ENCODE data around the gene PEPD. TPM values are rescaled to one million over a fixed set of nuclear protein-coding genes. Genes with fewer than 3 reads are reported as not detected.

PEPD gene
- total and polyA plus RNA-seq, 2 of the 4 experiments (the other 2 are of a cell fraction): 36.7 to 88.4 TPM

DNA sequence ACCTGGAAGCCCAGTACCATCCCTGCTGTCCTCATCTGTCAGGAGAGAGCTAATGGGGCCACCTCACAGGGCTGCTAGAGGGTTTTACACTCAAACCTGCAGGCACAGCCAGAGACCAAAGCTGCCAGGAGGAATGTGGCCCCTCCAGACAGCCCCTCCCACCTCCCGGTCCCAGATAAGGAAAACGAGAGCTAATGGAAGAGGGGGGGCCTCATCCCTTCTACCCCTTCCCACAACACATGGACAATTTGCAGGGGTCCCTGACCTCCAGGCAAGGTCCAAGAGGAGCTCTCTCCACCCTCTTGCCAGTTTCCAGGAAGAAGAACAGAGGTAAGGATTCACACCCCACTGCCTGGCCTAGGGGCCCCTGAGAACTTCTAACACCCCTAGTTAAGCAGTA is 1.6 kb upstream of the PEPD start:
- intact Hi-C loops (cut with micrococcal nuclease) (loop anchor here (5.0 kb wide), 1 partner anchor 249 kb away; no protein-coding TSS in a partner anchor), dilution Hi-C loops (cut with HindIII; ENCODE audit: low sequenced_read_pairs, unreplicated experiment) (no loop called here), in situ Hi-C loops (cut with MboI; ENCODE audit: low sequenced_read_pairs) (no loop called here)
- no peak overlapping the region for H3K56ac ChIP-seq (ENCODE audit: extremely low read depth, insufficient read depth, low read length)
- no peak overlapping the region for H3K18ac ChIP-seq (ENCODE audit: low read depth, low read length)
- H3K9ac ChIP-seq (ENCODE audit: low read depth, low read length): no peak overlapping the region
- peaks cover 4 to 24% of the 10 kb centered on the region in 2 experiments for H3K79me1 ChIP-seq (ENCODE audit: low read depth in 1 of 2, low read length in 2 of 2)
- H3K4me2 ChIP-seq (ENCODE audit: low read depth, low read length): no peak overlapping the region
- H2AK9ac ChIP-seq (replicated peaks; ENCODE audit: low read depth, low read length, poor library complexity): no peak overlapping the region
- no peak overlapping the region for H2AK5ac ChIP-seq (ENCODE audit: low read depth, low read length)
- H4K20me1 ChIP-seq (ENCODE audit: insufficient read depth, low read length): no peaks in the 10 kb centered on the region; the same call in 1 of the 2 replicates
- peaks cover 6% of the 10 kb centered on the region; the same call in 1 of the 2 replicates for H3K27me3 ChIP-seq (ENCODE audit: control insufficient read depth, insufficient read depth, low read length)
- no peak overlapping the region for H3K27ac ChIP-seq (ENCODE audit: insufficient read depth, low read length)
- POLR2A ChIA-PET (ENCODE audit: unreplicated experiment): no interaction called here
- no peak overlapping the region for H2BK5ac ChIP-seq (ENCODE audit: low read depth, low read length, poor library complexity, severe bottlenecking)
- H3K4me1 ChIP-seq (ENCODE audit: control insufficient read depth, insufficient read depth, low read length): peaks cover 2% of the 10 kb centered on the region; the same call in 1 of the 2 replicates
- H3K9me1 ChIP-seq (ENCODE audit: insufficient read depth, low read length): peaks cover 3% of the 10 kb centered on the region; the same call in 1 of the 2 replicates
- no peak overlapping the region for H2BK15ac ChIP-seq (ENCODE audit: low read depth, low read length)
- no peak for ATAC-seq (ENCODE audit: low read depth)
- CTCF ChIA-PET: no interaction called here
- H2BK20ac ChIP-seq (ENCODE audit: low read depth, low read length): no peak overlapping the region
- H3K9me3 ChIP-seq (ENCODE audit: control insufficient read depth, insufficient read depth, low read length): no peaks in the 10 kb centered on the region
- no peak overlapping the region for H3K4ac ChIP-seq (ENCODE audit: low read depth, low read length)
- no peak overlapping the region for H4K5ac ChIP-seq (ENCODE audit: low read depth, low read length)
- H4K8ac ChIP-seq (ENCODE audit: low read depth in 2 of 2, low read length in 2 of 2): no peak overlapping the region
- no CpG with 5 or more reads among the region's 2 CpGs for WGBS, 2 experiments (ENCODE audit: extremely low coverage in 2 of 2, insufficient read length in 1 of 2)
- H4K91ac ChIP-seq (ENCODE audit: insufficient read depth, low read depth, low read length): no peak overlapping the region
- no TSS peak for BruUV-seq (replicated peaks)
- H3K14ac ChIP-seq (replicated peaks; ENCODE audit: low read depth, low read length): no peak overlapping the region
- H3K23ac ChIP-seq (ENCODE audit: low read depth, low read length): no peak overlapping the region
- TF ChIP-seq CEBPB (IDR thresholded peaks at IDR 0.05; ENCODE audit: low read depth, low read length) (no peak), MAFK (IDR thresholded peaks at IDR 0.05; ENCODE audit: low read depth, low read length) (no peak), MXI1 (IDR thresholded peaks at IDR 0.05; ENCODE audit: borderline replicate concordance, low read depth, low read length) (no peak), SMC3 (IDR thresholded peaks at IDR 0.05; ENCODE audit: low read depth, low read length) (no peak), FOS (IDR thresholded peaks at IDR 0.05; ENCODE audit: low read depth, low read length) (no peak), BHLHE40 (IDR thresholded peaks at IDR 0.05; ENCODE audit: low read depth, low read length) (no peak), RFX5 (IDR thresholded peaks at IDR 0.05; ENCODE audit: low read depth, low read length) (no peak), RAD21 (IDR thresholded peaks at IDR 0.05; ENCODE audit: low read length) (no peak), MAZ (IDR thresholded peaks at IDR 0.05; ENCODE audit: borderline replicate concordance, low read depth, low read length) (no peak)
- TF ChIP-seq, protein P1, sequence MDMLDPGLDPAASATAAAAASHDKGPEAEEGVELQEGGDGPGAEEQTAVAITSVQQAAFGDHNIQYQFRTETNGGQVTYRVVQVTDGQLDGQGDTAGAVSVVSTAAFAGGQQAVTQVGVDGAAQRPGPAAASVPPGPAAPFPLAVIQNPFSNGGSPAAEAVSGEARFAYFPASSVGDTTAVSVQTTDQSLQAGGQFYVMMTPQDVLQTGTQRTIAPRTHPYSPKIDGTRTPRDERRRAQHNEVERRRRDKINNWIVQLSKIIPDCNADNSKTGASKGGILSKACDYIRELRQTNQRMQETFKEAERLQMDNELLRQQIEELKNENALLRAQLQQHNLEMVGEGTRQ (IDR thresholded peaks at IDR 0.05; ENCODE audit: low read depth, low read length): no peak
- H3K4me3 ChIP-seq (ENCODE audit: insufficient read depth, low read depth, low read length): no peak overlapping the region
- H2BK120ac ChIP-seq (ENCODE audit: low read depth, low read length): no peak overlapping the region
- DNase-seq: no peak
- no peak overlapping the region for H2AFZ ChIP-seq (replicated peaks; ENCODE audit: low read length, poor library complexity)
- H3K36me3 ChIP-seq (ENCODE audit: control insufficient read depth, insufficient read depth, low read length): no peaks in the 10 kb centered on the region
